Right lobe of liver (tissue), 6 donors: ENCODE results near the gene ZNF827. TPM values are rescaled to one million over a fixed set of nuclear protein-coding genes. Genes with fewer than 3 reads are reported as not detected.

Experiments
- ATAC-seq, 4 donors: fragments of 200-7000 bp; cut with Tn5 transposase; one replicate each; pipeline ENCODE4 v1.9.1; 2020; ENCODE audit warnings: mild to moderate bottlenecking in 4 of 4, moderate library complexity in 4 of 4
- DNase-seq, 3 donors: peaks; one replicate each; pipeline ENCODE4 v3.0.0-alpha.2; 2020
- H3K27ac ChIP-seq, 3 donors: fragments of 200-600 bp; one replicate each; pipeline ENCODE4 v1.8.0; 2022
- H3K27me3 ChIP-seq, 2 donors: fragments of 200-600 bp; one replicate each; pipeline ENCODE4 v1.8.0; 2022
- H3K36me3 ChIP-seq, 4 donors: fragments of 200-600 bp; sonication (generic) in 1 of 4; one replicate each; pipeline versions ENCODE4 v1.5.1 to v1.8.0; 2017 to 2022; ENCODE audit warnings: control low read depth in 1 of 4
- H3K4me1 ChIP-seq, 4 donors: fragments of 200-600 bp; sonication (generic) in 1 of 4; one replicate each; pipeline versions ENCODE4 v1.5.1 to v1.8.0; 2017 to 2022; ENCODE audit warnings: control low read depth in 1 of 4
- H3K4me3 ChIP-seq, 3 donors: fragments of 200-600 bp; one replicate each; pipeline ENCODE4 v1.8.0; 2022
- H3K9me3 ChIP-seq, 4 donors: fragments of 200-600 bp; sonication (generic) in 1 of 4; one replicate each; pipeline versions ENCODE4 v1.5.1 to v1.8.0; 2017 to 2022; ENCODE audit warnings: control low read depth in 1 of 4
- POLR2A ChIP-seq: fragments of 450-650 bp; IDR thresholded peaks from one replicate; pipeline ENCODE4 v1.6.1; 2017; ENCODE audit warnings: antibody characterized with exemption, mild to moderate bottlenecking
- WGBS: methylation state at CpG from one replicate; pipeline ENCODE4 v1.1.6; 2018; ENCODE audit warnings: low coverage, low lambda C conversion rate; ENCODE audit not compliant: insufficient coverage; ENCODE audit errors: missing lambda C conversion rate; 5-methylcytosine and 5-hydroxymethylcytosine counted together
- intact Hi-C, 2 donors: fragments of 100-400 bp; cut with DNase I; formaldehyde crosslinking; loops; one replicate each; pipeline versions ENCODE4 v1.11.2 to v1.14.1; 2022
- total RNA-seq, 6 experiments: library from RNA; depleted of rRNA in 2 of 6; stranded (reverse); fragments of >200 nt in 2 of 6; fragmentation: NEBNext Ultra II Directional in 3 of 6; extraction: Animal tissue kit (Norgen Biotek cat#: 25700) in 3 of 6; gene quantifications; one replicate each; pipeline versions ENCODE4 v1.1.0 to v1.2.4, GENCODE V29; 2016 to 2023
- TF ChIP-seq, protein P1 (sequence below), 4 donors: fragments of 200-600 bp in 3 of 4; fragments of 450-650 bp in 1 of 4; IDR thresholded peaks; one replicate each; pipeline versions ENCODE4 v1.5.1 to v1.8.0; 2016 to 2022; ENCODE audit warnings: antibody characterized with exemption in 4 of 4, mild to moderate bottlenecking in 2 of 4
- donor health status: DM: no; HTN: yes; CAD: no.
- donor health status: DM: no; HTN: no; CAD: no.
- donor health status: DM: no; HTN: no; CAD: no.
- donor health status: DM: no; HTN: yes; CAD: no.
- donor health status: DM: no; HTN: yes; CAD: no.

Gene ZNF827
- total RNA-seq, 6 experiments from 2014 or later: 0.28 to 1.6 (median 0.68) TPM

DNA sequence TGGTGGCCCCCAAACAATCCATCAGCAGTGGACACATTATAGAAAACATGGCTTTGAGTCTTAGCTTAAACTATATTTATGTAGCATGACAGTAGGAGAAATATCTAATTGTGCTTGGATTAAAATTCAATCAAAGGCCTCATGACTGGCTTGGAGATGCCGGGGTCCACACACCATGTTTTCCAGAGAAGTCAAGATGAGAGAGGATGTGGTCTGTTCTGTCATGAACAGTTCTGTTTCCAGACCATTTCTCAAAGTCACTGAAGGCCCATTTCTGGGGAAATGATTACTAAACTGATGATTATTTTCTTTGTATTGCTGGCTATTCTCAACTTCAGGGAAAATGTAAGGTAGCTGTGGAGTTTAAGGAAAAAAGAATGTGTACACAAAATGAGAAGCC lies 182.4 kb downstream of the ZNF827 start:
- TF ChIP-seq, protein P1, sequence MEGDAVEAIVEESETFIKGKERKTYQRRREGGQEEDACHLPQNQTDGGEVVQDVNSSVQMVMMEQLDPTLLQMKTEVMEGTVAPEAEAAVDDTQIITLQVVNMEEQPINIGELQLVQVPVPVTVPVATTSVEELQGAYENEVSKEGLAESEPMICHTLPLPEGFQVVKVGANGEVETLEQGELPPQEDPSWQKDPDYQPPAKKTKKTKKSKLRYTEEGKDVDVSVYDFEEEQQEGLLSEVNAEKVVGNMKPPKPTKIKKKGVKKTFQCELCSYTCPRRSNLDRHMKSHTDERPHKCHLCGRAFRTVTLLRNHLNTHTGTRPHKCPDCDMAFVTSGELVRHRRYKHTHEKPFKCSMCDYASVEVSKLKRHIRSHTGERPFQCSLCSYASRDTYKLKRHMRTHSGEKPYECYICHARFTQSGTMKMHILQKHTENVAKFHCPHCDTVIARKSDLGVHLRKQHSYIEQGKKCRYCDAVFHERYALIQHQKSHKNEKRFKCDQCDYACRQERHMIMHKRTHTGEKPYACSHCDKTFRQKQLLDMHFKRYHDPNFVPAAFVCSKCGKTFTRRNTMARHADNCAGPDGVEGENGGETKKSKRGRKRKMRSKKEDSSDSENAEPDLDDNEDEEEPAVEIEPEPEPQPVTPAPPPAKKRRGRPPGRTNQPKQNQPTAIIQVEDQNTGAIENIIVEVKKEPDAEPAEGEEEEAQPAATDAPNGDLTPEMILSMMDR (IDR thresholded peaks at IDR 0.05): no peak
- no peak for TF ChIP-seq POLR2A
- H3K36me3 ChIP-seq: no peaks in the 10 kb centered on the region

DNA sequence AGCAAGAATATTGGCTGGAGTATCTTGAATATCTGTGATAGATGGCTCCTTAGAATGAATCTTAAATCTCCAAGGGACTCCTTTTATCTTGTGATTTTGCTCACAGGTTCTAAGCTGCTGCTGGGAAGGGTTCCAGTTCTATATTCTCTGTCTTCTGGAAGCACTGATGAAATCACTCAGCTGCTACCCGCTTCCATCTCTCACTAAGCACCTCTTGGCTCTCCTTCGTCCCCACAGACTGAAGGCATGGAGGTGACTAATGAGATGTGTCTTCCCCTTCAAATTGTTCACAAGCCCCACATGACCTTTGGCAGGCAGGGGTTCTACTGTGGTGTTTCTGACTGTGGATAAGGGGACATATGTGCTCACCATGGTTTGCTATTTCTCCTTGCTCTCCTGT lies 182.8 kb downstream of the ZNF827 start:
- Histone ChIP-seq H3K9me3 (no peaks in the 10 kb centered on the region), H3K36me3 (no peaks in the 10 kb centered on the region), H3K27me3 (no peaks in the 10 kb centered on the region), H3K27ac (no peak overlapping the region), H3K4me1 (no peaks in the 10 kb centered on the region), H3K4me3 (no peak overlapping the region)
- no peak for DNase-seq
- intact Hi-C loops: no loop called here
- TF ChIP-seq, protein P1 (IDR thresholded peaks at IDR 0.05): no peak
- no peak for TF ChIP-seq POLR2A
- no peak for ATAC-seq
- 96% methylated on average over 2 of the region's 2 CpGs for WGBS

More for the DNA sequence above, 182.4 kb downstream of the ZNF827 start:
- no peaks in the 10 kb centered on the region for H3K9me3 ChIP-seq
- no peaks in the 10 kb centered on the region for H3K27me3 ChIP-seq
- H3K4me3 ChIP-seq: no peak overlapping the region
- no peaks in the 10 kb centered on the region for H3K4me1 ChIP-seq
- ATAC-seq: no peak
- intact Hi-C loops: no loop called here
- DNase-seq: no peak
- no peak overlapping the region for H3K27ac ChIP-seq
- WGBS: 80% methylated on average over 1 of the region's 1 CpG

- Histone ChIP-seq H3K9me3 (no peaks in the 10 kb centered on the region), H3K4me3 (no peak overlapping the region), H3K4me1 (peaks cover 0 to 3% (median 0%) of the 10 kb centered on the region in 4 donors), H3K27ac (no peak overlapping the region), H3K36me3 (no peaks in the 10 kb centered on the region), H3K27me3 (no peaks in the 10 kb centered on the region)
- WGBS: 68% methylated on average over 2 of the region's 2 CpGs
- TF ChIP-seq POLR2A: no peak
- TF ChIP-seq, protein P1 (IDR thresholded peaks at IDR 0.05): no peak
- ATAC-seq (no peak), DNase-seq (no peak)
- intact Hi-C loops: no loop called here
Observed at GRCh38 chr4:145743641-145744040, 195.0 kb downstream of the ZNF827 start.

GRCh38 chr4:145740806-145741205 lies 197.8 kb downstream of the ZNF827 start:
- H3K4me1 ChIP-seq: peaks cover 0 to 15% (median 11%) of the 10 kb centered on the region in 4 donors
- WGBS: 61% methylated on average over 2 of the region's 2 CpGs
- intact Hi-C loops: no loop called here
- TF ChIP-seq, protein P1 (IDR thresholded peaks at IDR 0.05): no peak
- no peak overlapping the region for H3K4me3 ChIP-seq
- H3K9me3 ChIP-seq: no peaks in the 10 kb centered on the region
- ATAC-seq (no peak), DNase-seq (no peak)
- H3K36me3 ChIP-seq: no peaks in the 10 kb centered on the region
- H3K27ac ChIP-seq: no peak overlapping the region
- no peaks in the 10 kb centered on the region for H3K27me3 ChIP-seq

- no peak for DNase-seq
- ATAC-seq: no peak
Observed at GRCh38 chr4:145739845-145740244, 198.8 kb downstream of the ZNF827 start.

More at GRCh38 chr4:145739845-145740244, 198.8 kb downstream of the ZNF827 start:
- Histone ChIP-seq H3K4me3 (no peak overlapping the region), H3K27me3 (no peaks in the 10 kb centered on the region), H3K27ac (no peak overlapping the region), H3K4me1 (peaks cover 0 to 16% (median 13%) of the 10 kb centered on the region in 4 donors), H3K36me3 (no peaks in the 10 kb centered on the region), H3K9me3 (no peaks in the 10 kb centered on the region)
- WGBS: 25% methylated on average over 5 of the region's 5 CpGs
- TF ChIP-seq, protein P1 (IDR thresholded peaks at IDR 0.05): no peak
- no peak for TF ChIP-seq POLR2A
- intact Hi-C loops: no loop called here
